Hindlimb muscle (tissue), 1 donor: ENCODE data around the gene TUBB2A. TPM values are rescaled to one million over a fixed set of nuclear protein-coding genes. Genes with fewer than 3 reads are reported as not detected.
"Not testable (repeated sequence)": the region's sequence is repeated elsewhere in the genome, so short reads cannot be mapped to it uniquely, and the experiment has no call there.

Experiments used
- DNase-seq: peaks from one replicate; pipeline ENCODE4 v3.0.0-alpha.2; 2013
- polyA plus RNA-seq: library from polyadenylated mRNA; unstranded; fragments of 120-200 nt; gene quantifications from one replicate; pipeline ENCODE4 v1.2.1, GENCODE V29; 2013; ENCODE audit not compliant: insufficient read length

TUBB2A gene
- polyA plus RNA-seq, 1 donor = 66.0 TPM

DNA sequence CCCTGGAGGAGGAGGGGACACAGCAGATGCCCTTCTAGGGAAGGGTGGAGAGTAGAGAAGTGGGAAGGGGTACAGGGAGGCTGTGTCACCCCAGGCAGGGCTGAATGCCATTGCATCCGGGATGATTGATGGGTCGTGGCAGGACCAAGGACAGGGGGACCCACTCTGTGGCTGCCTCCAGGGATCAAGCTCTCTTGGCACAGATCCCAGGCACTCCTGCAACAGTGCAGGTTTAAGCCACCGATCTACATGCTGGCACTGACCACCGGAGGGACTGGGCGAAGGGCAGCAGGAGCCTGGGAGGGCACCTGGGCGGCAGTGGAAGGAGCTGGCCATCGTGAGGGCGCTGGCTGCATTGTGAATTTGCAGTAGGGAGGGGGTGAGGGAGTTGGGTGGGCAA lies 22.6 kb upstream of the TUBB2A start:
- DNase-seq = not testable (repeated sequence)

DNA sequence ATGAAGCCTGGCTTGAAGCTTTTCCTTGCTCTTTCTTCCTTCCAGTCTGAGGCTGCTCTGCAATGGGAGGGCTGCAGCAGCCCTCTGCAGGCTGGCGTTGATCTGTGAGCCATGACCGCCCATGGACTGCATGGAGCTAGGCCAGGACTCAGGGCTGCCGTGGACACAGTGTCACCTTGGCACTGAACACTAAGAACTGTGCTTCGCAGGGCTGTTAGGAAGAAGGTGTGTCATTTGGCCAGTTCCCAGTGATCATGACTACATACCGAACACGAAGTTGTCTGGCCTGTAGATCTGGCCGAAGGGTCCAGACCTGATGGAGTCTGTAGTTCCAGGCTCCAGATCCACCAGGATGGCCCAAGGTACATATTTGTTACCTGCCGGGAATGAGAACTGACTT lies 21.3 kb upstream of the TUBB2A start:
- not testable (repeated sequence) for DNase-seq

DNA sequence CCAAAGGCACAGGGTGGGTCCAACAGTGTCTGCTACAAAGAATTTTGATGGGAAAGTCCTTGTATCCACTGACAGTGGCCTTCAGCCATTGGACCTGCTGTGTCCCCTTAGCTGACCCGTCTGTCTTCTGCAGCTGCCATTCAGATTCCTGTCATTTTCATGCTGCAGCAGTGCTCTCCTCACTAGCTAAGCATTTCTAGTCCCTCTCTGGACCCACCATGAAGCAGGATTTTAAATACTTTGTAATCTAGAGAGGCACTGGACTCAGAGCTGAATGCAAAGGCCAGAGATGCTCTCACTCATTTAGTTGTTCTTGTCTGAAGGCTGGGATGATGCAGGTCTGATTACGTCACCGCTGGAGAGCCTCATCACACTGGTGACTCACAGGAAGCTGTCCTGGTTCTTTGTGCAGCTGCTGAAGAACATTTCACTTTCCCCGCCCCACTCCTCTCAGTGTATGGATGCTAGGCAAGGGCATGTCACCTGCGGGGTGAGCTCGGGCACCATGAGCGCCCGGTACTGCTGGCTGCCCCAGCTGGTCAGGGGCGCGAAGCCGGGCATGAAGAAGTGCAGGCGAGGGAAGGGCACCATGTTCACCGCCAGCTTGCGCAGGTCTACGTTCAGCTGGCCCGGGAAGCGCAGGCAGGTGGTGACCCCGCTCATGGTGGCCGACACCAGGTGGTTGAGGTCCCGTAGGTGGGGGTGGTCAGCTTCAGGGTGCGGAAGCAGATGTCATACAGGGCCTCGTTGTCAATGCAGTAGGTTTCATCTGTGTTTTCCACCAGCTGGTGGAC lies 19.4 kb upstream of the TUBB2A start:
- DNase-seq = peak; percentile 38

DNA sequence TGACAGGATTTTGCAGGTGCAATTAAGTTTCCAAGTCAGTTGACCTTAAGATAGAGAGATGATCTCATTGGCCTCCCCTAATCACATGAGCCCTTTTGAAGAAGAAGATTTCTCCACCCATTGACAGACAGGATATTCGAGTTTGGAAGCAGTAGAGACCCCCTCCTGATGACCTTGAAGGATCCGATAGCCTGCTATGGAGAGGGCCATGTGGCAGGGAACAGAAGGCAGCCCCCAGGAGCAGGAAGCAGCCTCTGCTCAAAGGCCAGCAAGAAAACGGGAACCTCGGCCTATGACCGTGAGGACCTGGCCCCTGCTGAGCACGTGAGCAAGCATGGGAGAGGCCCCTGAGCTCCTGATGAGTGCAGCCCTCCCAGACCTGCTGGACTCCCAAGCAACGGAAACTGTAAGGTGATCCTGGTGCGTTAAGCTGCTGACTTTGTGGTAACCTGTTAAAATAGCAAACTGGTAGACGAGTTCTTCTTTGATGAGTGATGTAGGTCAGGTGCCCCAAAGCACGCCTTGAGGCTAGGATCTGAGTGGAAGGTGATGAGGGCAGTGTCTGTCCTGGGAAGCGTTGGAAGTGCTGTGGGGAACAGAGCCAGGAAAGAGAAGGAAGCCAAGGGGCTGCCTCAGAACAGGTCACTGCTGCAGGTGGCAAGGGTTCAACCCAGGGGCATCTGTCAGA lies 18.5 kb upstream of the TUBB2A start:
- no peak for DNase-seq

DNA sequence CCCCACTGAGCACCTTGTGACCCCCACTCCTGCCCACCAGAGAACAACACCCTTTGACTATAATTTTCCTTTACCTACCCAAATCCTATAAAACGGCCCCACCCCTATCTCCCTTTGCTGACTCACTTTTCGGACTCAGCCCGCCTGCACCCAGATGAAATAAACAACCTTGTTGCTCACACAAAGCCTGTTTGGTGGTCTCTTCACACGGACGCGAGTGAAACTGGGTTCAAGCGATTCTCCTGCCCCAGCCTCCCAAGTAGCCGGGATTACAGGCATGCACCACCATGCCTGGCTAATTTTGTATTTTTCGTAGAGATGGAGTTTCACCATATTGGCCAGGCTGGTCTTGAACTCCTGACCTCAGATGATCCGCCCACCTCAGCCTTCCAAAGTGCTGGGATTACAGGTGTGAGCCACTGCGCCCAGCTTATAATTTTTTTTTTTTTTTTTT lies 16.3 kb upstream of the TUBB2A start:
- DNase-seq = not testable (repeated sequence)

DNA sequence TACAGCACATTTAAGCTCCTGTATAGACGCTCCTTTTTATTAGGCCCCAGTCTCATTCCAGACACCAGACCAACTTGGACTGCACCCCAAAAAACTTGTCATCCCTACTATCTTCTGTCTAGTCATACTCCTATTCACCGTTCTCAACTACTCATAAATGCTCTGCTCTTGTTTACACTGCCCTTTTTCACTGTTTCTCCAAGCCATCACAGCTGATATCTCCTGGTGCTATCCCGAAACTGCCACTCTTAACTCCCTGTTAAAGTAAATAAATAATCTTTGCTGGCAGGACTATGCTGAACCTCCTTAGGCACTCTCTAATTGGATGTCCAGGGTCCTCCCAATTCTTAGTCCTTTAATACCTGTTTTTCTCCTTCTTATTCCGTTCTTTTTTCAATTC lies 15.4 kb upstream of the TUBB2A start:
- DNase-seq = not testable (repeated sequence)

DNA sequence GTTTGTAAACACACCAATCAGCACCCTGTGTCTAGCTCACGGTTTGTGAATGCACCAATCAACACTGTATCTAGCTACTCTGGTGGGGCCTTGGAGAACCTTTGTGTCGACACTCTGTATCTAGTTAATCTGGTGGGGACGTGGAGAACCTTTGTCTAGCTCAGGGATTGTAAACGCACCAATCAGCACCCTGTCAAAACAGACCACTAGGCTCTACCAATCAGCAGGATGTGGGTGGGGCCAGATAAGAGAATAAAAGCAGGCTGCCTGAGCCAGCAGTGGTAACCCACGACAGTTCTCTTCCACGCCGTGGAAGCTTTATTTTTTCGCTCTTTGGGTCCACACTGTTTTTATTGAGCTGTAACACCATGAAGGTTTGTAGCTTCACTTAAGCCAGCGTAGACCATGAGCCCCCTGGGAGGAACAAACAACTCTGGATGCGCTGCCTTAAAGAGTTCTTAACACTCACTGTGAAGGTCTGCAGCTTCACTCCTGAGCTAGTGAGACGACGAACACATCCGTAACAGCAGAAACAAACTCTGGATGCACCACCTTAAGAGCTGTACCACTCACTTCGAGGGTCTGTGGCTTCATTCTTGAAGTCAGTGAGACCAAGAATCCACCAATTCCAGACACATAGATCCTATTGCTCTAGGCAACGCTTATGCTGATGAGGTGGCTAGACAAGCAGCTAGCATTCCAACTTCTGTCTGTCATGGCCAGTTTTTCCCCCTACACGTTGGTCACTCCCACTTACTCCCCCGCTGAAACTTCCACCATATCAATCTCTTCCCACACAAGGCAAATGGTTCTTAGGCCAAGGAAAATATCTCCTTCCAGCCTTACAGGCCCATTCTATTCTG lies 14.2 kb upstream of the TUBB2A start:
- DNase-seq = not testable (repeated sequence)

DNA sequence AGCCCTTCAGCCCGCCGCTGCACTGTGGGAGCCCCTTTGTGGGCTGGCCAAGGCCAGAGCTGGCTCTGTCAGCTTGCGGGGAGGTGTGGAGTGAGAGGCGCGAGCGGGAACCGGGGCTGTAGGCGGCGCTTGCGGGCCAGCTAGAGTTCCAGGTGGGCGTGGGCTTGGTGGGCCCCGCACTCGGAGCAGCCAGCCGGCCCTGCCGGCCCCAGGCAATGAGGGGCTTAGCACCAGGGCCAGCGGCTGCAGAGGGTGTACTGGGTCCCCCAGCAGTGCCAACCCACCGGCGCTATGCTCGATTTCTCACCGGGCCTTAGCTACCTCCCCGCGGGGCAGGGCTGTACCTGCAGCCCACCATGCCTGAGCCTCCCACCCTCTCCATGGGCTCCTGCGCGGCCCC lies 13.3 kb upstream of the TUBB2A start:
- DNase-seq = not testable (repeated sequence)

DNA sequence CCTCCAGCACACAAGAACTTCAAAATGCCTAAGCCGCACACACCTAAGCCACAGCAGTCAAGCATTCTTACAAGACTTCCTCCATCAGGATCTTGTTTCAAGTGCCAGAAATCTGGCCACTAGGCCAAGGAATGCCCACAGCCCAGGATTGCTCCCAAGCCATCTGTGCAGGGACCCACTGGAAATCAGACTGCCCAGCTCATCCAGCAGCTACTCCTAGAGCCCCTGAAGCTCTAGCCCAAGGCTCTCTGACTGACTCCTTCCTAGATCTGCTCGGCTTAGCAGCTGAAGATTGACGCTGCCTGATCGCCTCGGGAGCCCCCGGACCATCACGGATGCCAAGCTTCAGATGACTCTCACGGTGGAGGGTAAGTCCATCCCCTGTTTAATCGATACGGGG lies 10.7 kb upstream of the TUBB2A start:
- DNase-seq = not testable (repeated sequence)

DNA sequence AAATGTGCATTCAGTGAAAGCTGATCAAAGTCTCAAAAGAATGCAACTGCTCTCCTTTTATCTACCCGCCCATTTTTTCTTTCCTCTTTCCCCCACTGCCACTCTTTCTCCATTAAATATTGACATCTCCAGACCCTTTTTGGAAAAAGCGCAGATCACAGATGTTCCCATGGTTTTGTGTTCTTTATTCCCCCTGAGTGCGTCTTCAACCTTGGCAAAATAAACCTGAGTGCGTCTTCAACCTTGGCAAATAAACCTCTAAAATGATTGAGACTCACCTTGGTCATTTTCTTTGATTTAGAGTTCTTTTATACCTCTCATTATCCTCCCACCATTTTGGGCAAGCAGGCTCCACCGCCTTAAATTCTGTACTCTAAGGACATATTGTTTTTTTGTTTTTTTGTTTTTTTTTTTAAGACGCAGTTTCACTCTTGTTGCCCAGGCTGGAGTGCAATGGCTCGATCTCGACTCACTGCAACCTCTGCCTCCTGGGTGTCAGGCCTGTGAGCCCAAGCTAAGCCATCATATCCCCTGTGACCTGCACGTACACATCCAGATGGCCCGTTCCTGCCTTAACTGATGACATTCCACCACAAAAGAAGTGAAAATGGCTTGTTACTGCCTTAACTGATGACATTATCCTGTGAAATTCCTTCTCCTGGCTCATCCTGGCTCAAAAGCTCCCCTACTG lies 9.3 kb upstream of the TUBB2A start:
- not testable (repeated sequence) for DNase-seq

DNA sequence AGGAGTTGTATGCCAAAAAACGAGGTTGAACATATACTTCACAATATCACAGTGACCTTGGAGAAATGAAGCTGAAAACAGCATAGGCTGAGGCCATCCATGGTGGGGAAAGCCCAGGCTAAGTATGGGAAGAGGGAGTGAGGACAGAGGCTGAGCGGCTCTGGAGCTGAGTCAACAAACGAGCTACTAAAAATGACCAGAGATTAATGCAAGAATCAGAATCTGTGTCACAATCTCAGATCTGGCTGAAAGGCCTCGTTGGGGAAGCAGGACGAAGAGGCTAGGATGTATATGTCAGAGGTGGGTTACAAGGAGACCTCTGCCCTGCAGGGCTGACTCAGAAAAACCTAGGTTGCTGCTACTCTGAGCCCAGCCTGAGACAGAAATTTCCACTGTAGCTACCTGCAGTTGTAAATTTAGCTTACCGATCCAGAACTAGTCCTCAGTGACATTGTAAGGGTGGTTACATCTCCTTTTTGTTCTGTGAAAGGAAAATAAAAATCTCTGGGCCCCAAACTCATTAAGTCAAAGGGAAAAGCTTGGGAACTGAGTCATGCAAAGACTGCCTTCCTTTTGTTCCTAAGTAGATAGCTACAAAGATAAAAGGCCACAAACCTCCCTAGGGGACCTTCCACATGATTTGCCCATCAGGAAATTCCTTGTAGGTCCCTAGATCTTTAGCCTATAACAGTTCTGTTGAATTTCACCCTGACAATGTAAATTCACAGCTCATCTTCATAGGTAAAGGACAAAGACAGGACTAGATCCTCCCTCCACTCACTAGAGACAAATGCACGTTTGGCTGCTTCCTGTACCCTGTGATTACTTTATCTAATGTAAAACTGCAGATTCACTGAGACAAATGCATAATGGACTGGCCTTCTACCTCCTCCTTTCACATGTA lies 8.5 kb upstream of the TUBB2A start:
- no peak for DNase-seq

DNA sequence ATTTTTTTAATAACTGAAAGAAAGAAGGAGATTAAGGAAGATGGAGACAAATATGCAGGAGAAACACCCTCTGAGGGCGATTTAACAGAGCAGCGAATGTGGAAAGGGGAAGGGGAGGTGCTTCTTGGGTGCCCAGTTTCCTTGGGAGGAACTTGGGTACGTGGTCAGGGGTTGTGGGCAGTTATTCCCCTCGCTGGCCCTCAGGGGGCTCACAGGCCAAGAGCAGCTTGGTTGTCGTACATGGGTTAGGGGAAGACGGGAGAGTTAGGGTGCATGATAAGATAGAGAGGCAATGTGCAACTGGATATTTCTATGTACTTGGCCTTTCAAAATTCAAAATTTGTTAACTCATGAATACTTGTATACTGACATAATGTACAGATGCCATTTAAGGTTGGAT lies 7.0 kb upstream of the TUBB2A start:
- no peak for DNase-seq

DNA sequence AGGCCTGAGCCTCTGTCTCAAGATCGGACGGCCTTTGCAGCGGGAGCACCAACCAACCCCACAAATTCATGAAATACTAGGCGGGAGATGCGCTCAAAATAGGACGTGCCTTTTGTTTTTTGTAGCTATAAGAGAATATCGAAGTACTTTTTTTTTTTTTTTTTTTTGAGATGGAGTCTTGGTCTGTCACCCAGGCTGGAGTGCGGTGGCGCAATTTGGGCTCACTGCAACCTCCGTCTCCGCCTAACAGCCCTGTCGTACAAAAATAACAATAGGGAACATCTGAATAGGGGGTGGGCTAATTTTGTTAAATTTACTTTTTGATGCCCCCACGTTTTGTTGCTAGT lies 5.9 kb upstream of the TUBB2A start:
- DNase-seq = no peak

DNA sequence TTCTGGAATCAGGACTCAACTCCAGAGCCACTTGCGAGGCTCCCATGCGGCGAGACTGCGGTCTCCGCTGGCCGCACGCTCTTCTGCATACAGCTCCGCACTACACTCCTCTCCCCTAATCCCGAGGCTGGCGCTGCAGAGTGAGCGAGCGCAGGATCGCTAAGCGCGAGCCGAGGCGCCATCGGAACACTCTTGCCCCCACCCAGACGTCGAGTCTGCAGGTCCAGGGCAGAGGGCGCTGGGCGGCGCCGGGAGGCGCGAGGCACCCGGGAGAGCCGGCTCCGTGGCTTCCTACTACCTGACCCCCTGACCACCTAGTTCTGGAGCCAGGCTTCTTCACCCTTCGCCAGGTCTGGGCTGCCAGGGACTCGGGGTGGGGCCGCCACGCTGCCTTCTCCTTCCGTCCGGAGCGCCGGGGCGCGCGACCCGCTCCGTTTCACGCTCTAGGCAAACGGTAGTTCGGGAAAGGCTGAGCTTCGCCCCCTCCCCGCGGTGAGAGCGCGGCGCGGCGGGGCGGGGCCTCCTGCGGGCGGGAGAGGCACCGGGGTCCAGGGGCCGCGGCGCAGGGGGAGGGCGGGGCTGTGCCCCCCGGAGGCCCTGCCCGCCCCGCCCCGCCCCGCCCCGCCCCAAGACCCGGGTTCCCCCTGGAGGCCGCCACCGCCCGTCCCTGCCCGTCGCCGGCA lies 5.4 kb upstream of the TUBB2A start:
- DNase-seq = peak; percentile 69

DNA sequence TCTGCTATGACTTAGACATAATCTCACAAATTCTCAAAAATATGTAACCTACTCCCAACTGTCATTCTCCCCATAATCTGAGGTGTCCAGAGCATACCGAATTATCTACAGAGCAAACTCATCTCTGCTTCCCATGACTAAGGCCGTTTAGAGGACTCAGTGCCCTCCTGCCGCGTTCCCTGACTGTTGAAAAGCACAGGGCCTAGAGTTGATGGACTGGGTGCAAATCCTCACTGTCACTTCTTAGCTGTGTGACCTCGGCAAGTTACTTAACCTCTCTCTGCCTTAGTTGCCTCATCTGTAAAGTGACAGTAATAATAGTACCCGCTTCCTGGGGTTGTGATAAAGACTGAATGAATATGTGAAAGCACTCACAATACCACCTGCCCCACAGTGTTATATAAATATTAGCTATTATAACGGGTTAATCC lies 4.7 kb upstream of the TUBB2A start:
- DNase-seq = no peak

DNA sequence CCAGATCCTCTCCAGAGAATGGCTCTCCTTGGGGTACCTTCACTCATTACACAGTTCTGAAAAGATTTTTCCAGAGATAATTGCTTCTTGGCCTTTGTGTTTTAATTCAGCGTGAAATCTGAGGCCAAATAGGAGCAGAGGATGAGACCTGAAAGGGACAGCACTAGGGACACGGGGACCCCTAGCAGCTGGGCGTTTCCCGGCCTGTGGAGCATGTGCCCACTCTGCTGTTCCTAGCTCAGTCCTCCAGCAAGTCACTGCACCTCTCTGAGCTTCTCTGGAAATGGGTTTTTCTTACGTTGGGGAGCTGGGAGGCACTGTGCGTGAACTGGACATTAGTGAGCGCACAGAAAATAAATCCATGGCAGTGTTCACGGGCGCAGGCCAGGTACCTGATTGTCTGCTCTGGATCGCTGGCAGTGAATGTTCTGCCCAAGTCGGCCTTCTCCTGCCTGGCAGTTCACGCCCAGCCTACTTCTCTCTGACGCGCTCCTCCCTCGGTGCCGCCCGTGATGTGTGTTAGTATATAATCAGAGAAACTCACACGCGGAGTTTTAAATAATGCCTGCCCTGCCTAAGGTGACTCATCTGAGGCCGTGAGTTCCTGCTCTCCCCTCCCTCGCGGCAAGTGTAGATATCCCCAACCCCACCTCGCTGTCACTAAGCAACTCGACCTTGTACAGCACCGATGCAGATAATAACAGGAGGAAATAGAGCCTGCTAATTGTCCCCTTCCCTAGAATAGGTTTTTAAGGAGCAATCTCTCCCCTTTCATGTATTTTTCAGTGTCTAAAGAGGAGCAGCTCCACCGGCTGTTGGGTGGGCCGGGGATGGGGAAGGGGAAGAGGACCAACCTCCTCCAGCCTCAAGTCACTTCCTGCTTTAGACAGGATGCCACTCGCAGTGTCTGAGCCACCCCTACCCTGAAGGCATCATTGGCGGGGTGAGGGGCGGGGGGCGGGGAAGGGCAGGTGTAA lies 2.7 kb upstream of the TUBB2A start:
- no peak for DNase-seq

DNA sequence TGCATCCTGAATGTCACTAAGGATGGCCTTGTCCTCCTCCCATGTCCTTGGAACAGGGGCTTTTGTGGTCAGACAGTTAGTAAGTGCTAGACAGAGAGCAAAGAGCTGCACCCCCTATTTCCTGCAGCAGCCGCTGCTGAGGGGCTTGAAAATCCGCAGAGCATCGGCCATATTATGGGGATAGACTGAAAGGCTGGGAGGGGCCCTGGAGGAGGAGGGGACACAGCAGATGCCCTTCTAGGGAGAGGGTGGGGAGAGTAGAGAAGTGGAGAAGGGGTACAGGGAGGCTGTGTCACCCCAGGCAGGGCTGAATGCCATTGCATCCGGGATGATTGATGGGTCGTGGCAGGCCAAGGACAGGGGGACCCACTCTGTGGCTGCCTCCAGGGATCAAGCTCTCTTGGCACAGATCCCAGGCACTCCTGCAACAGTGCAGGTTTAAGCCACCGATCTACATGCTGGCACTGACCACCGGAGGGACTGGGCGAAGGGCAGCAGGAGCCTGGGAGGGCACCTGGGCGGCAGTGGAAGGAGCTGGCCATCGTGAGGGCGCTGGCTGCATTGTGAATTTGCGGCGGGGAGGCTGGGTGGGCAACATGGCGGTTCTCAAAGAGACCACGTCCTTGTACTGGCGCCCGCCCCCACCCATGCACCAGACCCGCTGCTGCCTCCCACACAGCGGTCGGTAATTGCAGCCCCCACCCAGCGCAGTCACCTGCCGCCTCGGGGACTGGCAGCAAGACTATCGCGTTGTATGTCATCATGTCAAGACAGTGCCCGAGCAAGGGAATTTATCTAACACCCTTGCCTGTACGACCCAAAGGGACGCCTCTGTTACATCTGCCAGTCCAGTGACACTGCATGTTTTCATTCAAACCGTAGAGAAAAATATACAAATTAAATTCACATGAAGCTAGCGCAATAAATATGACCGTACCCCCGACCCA lies 887 bp downstream of the TUBB2A start:
- DNase-seq = not testable (repeated sequence)

DNA sequence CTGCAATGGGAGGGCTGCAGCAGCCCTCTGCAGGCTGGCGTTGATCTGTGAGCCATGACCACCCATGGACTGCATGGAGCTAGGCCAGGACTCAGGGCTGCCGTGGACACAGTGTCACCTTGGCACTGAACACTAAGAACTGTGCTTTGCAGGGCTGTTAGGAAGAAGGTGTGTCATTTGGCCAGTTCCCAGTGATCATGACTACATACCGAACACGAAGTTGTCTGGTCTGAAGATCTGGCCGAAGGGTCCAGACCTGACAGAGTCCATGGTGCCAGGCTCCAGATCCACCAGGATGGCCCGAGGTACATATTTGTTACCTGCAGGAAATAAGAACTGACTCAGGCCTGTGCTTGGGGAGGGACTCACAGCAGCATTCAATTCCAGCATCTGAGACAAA lies 1.9 kb downstream of the TUBB2A start:
- DNase-seq = not testable (repeated sequence)
